SHP77 treated with DMSO at 0.1 percent for 48 hours (cell line): ENCODE results near the gene SPO11.

Source experiments
- DNase-seq: peaks from one replicate; lab custom pipeline; 2025; lab: John Stamatoyannopoulos, UW

SPO11 gene

GRCh38 chr20:57391439-57392301, 62.1 kb downstream of the SPO11 start:
- no peak for DNase-seq

GRCh38 chr20:57392512-57393271, 63.1 kb downstream of the SPO11 start:
- no peak for DNase-seq
